GM21381 (cell line): ENCODE measurements around the gene ZBTB22.
"Not testable (repeated sequence)": the region's sequence is repeated elsewhere in the genome, so short reads cannot be mapped to it uniquely, and the experiment has no call there.

Experiments used
- ATAC-seq: cut with Tn5 transposase; IDR thresholded peaks from one replicate; pipeline ENCODE4 v1.9.1; 2021; ENCODE audit warnings: mild to moderate bottlenecking, moderate library complexity; ENCODE audit not compliant: unreplicated experiment

ZBTB22 gene

DNA sequence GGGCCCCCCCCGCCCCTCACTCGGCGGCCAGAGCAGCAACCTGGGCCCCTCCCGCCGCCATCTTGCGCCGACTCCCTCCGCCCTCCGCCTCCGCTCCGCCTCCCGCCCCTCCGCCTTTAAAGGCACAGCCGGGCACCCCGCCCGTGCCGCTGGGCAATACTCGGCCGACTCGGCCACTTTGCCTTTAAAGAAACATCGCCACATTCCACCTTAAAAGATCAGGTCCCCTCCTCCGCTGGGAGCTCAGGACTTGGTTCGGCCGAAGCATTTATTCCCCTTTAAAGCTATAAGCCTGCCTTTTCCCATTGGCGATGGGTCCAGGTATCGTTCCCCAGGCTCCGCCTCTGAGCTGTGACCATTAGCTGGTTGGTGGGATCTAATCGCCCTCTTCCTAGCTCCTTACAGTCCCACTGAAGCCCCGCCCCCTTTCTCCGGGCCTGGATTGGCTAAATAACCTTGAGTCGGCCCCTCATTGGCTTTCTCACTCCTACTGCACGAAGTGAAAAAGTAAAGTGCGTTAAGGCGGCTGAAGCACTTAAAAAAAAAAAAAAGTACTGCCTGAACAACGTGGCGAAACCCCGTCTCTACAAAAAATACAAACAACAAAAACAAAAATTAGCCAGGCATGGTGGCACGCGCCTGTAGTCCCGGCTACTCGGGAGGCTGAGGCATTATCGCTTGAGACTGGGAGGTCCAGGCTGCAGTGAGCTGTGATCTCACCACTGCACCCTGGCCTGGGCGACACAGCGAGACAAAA is at the start of gene ZBTB22:
TSS of gene ZBTB22 (minus strand) at position 76 of the 757 bp plus-strand sequence. CDS start 828 bp downstream, outside the sequence.
- peak; percentile 45 for ATAC-seq

- no peak for ATAC-seq
These were observed 49.6 kb upstream of the ZBTB22 start for GRCh38 chr6:33367009-33367714.

- ATAC-seq, result not testable (repeated sequence)
These were observed 47.8 kb upstream of the ZBTB22 start for GRCh38 chr6:33365206-33365971.

DNA sequence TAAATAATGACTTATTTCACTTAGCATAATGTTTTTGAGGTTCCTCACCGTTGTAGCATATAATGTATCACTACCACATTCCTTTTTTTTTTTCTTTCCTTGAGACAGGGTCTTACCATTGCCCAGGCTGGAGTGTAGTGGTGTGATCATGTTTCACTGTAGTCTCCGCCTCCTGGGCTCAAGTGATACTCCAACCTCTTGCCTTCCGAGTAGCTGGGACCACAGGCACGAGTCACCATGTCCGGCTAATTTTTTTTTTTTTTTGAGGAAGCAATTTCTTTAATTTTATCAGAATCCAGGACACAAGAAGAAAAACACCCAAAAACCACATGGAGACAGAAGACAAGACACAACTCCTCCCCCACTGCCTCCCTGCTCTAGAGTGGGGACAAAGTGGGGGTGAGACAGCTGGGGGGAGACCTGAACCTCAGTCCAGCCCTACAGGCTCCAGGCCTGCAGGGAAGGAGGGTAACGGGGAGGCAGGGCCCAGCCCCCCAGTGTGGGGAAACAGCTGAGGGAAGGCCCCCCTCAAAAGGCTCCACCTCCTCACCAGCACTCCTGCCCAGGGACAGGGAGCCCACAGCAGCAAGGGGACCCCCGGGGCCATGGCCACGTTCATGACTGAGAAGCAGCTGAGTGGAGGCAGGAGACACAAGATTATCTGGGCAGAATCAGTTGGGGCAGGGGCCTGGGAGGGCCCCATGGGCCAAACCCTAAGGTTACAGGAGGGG is 47.1 kb upstream of the ZBTB22 start:
- ATAC-seq, result not testable (repeated sequence)

DNA sequence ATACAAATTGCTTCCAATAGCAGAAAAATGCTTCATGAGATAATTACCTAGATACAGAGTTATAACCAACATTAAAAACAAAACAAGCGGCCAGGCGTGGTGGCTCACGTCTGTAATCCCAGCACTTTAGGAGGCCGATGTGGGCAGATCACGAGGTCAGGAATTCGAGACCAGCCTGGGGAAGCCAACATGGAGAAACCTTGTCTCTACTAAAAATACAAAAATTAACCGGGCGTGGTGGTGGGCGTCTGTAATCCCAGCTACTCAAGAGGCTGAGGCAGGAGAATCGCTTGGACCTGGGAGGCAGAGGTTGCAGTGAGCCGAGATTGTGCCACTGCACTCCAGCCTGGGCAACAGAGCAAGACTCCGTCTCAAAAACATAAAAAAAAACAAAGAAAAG is 45.9 kb upstream of the ZBTB22 start:
- ATAC-seq, result not testable (repeated sequence)

GRCh38 chr6:33359331-33359730 is 41.8 kb upstream of the ZBTB22 start:
- ATAC-seq, result no peak

DNA sequence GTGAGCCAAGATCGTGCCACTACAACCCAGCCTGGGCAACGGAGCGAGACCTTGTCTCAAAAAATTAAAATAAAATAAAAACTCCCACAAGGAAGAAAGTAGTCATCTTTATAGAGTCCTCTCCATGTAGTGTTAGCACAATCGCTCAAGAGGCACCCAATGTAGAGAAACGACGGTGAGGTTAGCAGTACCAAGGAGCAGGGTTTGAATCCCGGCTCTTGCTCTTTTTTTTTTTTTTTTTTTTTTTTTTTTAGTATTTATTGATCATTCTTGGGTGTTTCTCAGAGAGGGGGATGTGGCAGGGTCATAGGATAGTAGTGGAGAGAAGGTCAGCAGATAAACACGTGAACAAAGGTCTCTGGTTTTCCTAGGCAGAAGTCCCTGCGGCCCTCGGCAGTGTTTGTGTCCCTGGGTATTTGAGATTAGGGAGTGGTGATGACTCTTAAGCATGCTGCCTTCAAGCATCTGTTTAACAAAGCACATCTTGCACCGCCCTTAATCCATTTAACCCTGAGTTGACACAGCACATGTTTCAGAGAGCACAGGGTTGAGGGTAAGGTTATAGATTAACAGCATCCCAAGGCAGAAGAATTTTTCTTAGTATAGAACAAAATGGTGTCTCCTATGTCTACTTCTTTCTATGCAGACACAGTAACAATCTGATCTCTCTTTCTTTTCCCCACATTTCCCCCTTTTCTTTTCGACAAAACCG is 39.8 kb upstream of the ZBTB22 start:
- not testable (repeated sequence) for ATAC-seq

DNA sequence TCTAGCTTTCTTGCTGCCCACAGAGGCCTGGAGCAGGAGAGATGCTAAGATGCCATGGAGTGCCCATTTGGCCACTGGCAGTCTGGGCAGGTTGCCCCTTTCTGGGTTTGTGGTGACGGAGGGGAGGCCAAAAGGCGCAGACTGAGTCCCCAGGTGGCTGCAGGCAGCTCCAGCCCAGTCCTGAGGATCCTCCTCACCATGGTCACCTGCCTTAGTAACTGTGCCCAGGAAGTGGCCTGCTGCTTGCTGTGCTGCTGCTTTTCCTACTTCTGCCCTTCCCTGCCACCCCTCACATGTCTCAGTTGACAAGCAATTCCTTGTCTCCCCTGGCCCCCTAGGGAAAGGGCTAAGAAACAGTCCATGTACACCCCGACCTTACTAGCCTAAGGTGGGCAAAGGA is 38.8 kb upstream of the ZBTB22 start:
- no peak for ATAC-seq

- ATAC-seq, result not testable (repeated sequence)
These were observed 38.3 kb upstream of the ZBTB22 start for GRCh38 chr6:33355860-33356259.

DNA sequence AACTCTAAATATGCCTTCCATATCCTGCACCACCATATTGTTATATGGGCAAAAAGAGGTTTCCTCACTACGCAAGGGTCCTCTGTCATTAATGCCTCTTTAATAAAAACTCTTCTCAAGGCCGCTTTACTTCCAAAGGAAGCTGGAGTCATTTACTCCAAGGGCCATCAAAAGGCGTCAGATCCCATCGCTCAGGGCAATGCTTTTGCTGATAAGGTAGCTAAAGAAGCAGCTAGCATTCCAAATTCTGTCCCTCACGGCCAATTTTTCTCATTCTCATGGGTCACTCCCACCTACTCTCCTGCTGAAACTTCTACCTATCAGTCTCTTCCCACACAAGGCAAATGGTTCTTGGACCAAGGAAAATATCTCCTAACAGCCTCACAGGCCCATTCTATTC is 30.3 kb upstream of the ZBTB22 start:
- ATAC-seq, result no peak

GRCh38 chr6:33346972-33347371 is 29.4 kb upstream of the ZBTB22 start:
- not testable (repeated sequence) for ATAC-seq

GRCh38 chr6:33344701-33345697 is 27.5 kb upstream of the ZBTB22 start:
- ATAC-seq, result peak; percentile 29

DNA sequence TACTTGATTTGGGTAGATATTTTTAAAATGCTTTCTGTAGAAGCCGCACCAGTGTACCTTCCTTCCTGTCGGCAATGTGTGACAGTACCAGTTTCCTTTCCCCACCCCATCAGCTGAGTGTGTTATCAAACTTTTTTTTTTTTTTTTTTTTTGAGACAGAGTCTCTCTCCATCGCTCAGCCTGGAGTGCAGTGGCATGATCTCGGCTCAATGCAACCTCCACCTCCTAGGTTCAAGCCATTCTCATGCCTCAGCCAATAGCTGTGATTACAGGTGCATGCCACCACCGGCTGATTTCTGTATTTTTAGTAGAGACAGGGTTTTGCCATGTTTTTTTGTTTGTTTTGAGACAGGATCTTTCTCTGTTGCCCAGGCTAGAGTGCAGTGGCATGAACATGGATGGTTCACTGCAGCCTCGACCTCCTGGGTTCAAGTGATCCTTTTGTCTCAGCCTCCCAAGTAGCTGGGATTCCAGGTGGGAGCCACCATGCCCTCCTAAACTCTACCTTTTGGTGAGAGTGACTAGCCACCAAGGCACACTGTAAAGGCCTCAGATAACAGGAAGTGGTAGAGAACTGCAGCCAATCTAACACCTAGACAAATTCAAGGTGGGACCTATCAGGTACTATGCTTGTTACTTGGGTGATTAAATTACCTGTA is 26.5 kb upstream of the ZBTB22 start:
- ATAC-seq, result peak; percentile 50

GRCh38 chr6:33343606-33343952 is 26.0 kb upstream of the ZBTB22 start:
- ATAC-seq, result not testable (repeated sequence)

DNA sequence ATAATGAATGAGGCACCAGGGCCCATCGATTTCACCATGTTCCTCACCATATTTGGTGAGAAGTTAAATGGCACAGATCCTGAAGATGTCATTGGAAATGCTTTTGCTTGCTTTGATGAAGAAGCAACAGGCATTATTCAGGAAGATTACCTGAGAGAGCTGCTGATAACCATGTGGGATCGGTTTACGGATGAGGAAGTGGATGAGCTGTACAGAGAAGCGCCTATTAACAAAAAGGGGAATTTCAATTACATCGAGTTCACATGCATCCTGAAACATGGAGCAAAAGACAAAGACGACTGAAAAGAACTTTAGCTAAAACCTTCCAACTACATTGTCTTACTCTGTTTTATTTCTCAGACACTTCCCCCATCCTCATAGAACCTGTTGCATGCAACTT is 21.6 kb upstream of the ZBTB22 start:
- ATAC-seq, result no peak

GRCh38 chr6:33336495-33336894 is 19.0 kb upstream of the ZBTB22 start:
- ATAC-seq, result no peak

DNA sequence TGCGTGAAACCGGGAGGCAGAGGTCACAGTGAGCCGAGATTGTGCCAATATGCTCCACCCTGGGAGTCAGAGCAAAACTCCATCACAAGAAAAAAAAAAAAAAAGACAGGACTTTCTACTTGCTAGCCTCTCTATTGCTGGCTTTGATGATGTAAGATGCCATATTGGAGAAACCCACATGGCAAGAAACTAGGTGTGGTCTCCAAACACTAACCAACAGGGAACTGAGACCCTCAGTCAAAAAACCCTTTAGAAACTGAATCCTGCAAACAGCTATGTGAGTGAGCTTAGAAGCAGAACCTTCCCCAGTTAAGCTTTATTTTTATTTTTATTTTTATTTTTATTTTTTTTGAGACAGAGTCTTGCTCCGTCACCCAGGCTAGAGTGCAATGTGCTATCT is 18.4 kb upstream of the ZBTB22 start:
- no peak for ATAC-seq

- ATAC-seq, result no peak
These were observed 16.1 kb upstream of the ZBTB22 start for GRCh38 chr6:33333666-33334065.

DNA sequence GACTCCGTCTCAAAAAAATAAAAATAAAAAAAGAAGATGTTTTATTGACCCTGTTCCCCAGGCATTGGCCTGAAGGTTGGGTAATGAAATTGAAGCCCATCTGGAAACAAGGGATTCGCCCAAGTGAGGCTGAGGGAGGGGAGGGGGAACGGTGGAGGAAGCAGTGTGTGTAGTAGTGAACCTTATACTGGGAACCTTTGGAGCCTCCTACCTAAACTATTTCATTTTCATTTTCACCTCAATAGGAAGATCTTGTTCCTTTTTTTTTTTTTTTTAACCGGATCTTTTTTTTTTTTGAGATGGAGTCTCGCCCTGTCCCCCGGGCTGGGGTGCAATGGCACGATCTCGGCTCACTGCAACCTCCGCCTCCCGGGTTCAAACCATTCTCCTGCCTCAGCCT is 13.2 kb upstream of the ZBTB22 start:
- no peak for ATAC-seq
